T-helper 22 cell (primary cell): Measurements from ENCODE around the gene BUB1.
"Not testable (repeated sequence)": the region's sequence is repeated elsewhere in the genome, so short reads cannot be mapped to it uniquely, and the experiment has no call there.

Source experiments
- DNase-seq: peaks from one replicate; pipeline ENCODE4 v3.0.0-alpha.2; 2020; ENCODE audit warnings: low read depth

BUB1 gene

DNA sequence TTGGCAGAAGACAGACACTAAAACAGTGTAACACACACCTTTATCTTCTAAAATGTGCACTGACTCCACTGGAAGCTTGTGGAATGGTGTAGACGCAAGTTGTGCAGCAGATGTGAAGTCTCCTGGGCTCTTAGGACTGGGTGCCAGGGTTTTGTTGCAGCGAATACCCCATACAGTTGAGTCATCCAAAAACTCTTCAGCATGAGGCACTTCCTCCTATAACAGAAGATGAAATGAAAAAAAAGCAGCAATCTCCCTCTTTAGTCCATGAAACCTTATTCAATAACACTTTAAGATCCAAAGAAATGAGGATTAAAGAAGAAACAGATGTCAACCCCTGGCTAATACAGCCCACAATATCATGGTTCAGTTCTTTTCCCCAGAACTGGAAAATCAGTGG lies 22.2 kb downstream of the BUB1 start:
- DNase-seq = no peak

DNA sequence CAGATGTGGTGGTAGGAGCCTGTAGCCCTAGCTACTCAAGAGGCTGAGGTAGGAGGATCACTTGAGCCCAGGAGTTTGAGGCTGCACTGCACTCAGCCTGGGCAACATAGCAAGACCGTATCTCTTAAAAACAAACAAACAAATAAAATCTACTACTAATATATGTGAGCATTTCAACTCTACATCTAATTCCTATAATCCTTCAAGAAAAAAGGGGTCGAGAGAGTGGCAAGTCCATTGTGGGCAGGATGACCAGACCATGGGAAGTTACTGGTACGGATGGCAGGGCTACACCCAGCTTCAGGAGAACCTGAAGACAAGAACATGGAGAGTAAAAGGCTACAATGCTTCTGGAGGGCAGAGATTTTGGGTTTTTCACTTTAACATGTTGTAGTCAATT lies 24.0 kb downstream of the BUB1 start:
- DNase-seq = no peak

DNA sequence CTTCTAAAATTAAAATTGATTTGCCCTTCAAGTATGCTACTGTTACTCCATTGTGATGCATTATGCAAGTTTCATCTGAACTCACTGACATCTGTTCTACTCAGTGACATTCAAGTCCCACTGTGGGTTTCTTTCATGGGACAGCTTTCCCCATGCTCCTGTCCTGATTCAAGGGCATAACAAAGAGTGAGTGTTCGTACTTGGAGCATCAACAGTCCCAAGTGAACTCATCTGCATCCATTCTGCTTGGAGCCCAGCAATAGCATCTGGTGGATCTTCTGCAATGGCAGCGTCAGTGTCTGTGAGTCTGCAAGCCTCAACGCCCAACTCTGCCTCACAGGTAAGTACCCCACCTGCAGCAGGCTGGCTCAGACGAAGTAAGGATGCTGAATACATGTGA lies 27.5 kb downstream of the BUB1 start:
- DNase-seq = no peak

DNA sequence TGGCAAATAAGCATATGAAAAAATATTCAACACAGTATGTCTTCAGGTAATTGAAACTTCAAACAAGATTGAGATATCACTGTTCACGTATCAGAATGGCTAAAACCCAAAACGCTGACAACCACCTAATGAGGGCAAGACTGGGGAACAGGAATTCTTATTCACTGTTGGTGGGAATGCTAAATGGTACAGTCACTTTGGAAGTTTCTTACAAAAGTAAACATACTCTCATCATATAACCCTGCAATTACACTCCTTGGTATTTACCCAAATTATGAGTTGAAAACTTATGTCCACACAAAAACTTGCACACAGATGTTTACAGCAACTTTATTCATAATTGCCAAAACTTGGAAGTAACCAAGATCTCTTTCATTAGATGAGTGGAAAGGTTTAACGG lies 30.1 kb downstream of the BUB1 start:
- DNase-seq = no peak

DNA sequence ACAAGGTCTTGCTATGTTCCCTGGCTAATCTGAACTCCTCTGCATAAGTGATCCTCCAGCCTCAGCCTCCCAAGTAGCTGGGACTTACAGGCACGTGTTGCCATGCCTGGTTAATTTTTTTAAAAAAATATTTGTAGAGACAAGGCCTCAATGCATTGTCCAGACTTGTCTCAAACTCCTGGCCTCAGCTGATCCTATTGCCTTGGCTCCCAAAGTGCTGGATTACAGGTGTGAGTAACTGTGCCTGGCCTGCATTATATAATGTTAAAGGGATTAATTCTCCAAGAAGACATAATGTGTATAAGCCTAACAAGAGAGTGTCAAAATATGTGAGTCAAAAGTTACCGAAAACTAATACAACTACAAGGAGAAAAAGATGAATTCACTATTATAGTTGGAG lies 32.2 kb downstream of the BUB1 start:
- DNase-seq = no peak

DNA sequence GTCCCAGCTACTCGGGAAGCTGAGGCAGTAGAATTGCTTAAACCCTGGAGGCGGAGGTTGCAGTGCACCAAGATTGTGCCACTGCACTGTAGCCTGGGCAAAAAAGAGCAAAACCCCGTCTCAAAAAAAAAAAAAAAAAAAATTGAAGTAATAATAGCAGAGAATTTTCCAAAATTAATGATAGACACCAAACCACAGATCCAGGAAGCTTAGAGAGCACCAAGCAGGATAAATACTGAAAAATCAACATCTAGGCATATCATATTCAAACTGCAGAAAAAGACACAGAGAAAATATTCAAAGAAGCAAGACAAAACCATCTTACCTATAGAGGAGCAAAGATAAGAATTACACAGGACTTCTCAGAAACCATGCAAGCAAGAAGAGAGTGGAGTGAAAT lies 33.5 kb downstream of the BUB1 start:
- no peak for DNase-seq

DNA sequence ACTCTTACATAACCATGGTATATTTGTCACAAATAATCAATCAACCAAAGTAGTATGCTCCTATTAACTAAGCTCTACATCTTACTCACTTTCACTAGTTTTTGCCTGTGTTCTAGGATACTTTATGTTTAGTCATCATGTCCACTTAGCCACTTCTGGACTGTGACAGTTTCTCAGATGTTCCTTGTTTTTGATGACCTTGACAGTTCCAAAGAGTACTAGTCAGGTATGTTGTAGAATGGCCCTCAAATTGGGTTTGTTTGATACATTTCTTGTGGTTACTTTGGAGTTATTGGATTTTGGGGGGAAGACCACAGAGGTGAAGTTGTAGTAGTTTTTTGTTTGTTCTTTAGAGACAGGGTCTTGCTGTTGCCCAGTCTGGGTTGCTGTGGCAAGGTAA lies 35.5 kb downstream of the BUB1 start:
- no peak for DNase-seq

DNA sequence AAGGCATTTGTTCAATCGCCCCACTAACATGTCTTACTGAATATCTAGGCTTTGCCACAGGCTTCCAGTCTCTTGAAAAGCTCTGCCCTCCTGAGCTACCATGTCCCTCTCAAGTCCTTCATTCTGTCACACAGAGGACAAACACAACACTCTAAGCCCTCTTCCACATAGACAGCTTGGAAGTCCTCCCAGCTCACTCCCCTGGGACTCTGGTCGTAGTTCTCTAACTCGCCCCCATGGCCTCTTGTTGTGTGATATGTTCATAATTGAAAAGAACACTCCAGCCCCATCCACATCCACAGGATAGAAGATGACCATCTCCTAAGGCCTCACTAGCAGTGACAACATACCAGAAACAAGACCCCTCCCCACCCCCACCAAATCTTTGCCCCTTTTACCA lies 37.9 kb downstream of the BUB1 start:
- no peak for DNase-seq

DNA sequence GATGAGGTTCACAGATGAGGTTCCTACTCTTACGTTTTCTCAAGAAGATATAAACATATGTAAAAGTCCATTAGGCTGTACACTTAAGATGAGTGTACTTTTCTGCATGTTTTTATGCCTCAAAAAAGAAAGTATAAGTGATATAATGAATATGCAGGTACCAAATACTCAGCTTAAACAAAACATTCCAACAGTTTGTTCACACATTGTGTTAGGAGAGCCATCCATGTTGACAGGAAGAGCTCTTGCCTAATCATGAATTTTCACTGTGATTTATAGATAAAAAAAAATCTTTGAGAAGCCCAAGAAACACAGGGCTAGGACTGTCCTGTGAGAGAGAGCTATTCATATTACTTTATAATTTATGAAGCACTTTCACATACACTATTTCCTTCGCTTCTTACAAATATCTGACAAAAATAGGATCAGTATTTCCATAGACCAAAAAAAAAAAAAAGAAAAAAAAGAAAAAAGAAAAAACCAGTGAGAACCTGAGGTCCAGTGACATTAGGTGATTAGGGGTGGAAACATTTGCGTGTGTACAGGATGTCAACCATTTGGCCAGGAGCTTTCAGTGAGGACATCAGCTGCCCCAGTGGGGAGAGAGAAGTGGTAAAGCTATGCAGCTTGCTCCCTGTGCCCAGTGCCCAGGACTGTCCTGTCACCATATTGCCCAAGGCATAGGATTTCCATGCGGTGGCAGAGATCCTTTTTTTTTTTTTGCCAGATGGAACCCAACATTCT lies 38.7 kb downstream of the BUB1 start:
- no peak for DNase-seq

DNA sequence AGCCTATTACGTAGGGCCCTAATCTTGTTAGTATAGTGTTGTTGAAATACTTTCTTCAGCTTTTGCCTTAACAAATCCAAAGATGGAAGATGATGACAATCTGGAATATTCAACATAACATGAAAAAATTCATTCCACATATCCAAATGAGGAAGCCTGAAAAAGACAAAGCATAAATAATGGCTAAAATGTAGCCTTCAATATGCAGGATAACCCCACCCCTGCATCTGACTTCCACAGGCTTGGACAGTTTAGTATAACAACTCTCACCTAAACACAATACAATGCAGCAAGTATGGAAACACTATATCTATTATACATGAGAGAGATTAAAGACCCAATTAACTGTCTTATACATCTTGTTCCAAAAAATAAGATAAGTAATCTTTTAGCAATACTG lies 39.9 kb downstream of the BUB1 start:
- DNase-seq = no peak

DNA sequence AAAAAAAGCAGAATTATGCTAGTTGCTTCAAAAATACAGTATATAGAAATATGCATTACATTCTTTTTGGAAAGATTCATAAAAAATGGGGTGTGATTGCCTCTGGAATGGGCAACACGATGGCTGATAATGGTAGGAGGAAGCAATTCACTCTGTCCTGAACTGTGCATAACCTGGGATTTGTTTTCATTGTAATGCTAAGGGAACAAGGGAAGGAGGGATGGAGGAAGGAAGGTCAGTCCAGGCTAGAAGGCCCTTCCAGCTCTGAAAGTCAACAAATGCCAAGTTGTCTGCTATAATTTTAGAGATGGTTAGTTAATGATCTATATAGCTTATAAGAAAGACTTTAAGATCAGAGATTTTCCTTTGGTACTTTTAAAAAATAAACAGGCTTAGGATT lies 40.8 kb downstream of the BUB1 start:
- no peak for DNase-seq

DNA sequence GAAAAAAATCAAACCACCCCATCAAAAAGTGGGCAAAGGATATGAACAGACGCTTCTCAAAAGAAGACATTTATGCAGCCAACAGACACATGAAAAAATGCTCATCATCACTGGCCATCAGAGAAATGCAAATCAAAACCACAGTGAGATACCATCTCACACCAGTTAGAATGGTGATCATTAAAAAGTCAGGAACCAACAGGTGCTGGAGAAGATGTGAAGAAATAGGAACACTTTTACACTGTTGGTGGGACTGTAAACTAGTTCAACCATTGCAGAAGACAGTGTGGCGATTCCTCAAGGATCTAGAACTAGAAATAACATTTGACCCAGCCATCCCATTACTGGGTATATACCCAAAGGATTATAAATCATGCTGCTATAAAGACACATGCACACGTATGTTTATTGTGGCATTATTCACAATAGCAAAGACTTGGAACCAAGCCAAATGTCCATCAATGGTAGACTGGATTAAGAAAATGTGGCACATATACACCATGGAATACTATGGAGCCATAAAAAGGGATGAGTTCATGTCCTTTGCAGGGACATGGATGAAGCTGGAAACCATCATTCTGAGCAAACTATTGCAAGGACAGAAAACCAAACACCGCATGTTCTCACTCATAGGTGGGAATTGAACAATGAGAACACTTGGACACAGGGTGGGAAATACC lies 41.8 kb downstream of the BUB1 start:
- not testable (repeated sequence) for DNase-seq

DNA sequence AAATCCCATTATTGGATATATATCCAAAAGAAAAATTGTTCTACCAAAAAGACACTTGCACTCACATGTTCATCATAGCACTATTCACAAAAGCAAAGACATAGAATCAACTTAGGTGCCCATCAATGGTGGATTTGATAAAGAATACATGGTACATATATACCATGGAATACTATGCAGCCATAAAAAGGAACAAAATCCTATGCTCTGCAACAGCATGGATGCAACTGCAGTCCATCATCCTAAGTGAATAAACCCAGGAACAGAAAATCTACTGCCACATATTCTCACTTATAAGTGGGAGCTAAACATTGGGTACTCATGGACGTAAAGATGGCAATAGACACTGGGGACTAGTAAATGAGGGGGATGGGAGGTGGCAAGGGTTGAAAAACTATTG lies 50.5 kb downstream of the BUB1 start:
- not testable (repeated sequence) for DNase-seq

DNA sequence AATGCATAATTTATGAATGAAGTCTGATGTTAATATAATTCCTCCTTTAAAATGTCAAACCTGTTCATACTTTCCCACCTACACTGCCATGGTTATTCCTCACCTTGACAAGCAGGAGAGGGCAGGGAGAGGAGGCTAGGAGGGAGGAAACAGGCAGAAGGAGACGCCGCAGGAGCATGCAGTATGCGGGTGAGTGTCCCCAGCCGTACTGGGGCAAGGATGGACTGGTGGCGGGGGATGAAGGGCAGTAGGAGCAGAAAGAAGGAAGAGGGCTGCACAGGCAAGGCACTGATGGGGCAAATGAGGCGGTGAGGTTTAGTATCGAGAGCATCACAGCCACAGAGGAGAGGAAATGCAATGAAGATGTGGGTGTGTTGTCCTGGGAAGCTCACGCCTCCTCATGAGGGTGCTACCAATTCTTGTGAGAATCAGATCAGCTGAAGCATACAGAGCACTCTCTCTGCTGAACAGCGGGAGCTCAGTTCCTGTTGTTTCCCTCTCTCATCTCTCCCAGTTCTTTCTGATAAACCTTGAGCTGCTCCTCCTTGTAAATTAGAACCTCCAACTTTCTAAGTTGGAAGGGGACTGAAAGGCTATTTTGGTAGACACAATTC lies 58.4 kb downstream of the BUB1 start:
- not testable (repeated sequence) for DNase-seq

DNA sequence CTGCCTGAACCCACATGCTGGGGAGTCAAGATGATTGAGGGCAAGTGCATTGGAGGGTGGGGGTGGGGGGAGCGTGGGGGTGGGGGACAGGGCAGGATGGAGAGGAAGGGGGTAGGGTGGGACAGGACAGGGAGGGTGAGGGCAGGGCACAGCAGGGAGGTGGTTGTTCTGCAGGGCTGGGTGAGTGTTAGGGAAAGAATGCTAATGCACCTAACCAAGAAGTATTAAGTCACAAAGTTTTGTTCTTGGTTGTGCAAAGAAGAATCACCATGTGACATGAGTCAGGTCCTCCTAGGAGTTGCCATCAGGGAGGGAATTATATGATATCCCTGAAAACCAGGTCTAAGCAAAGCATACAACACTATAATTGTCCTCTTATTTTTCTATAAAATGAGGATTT lies 63.9 kb downstream of the BUB1 start:
- not testable (repeated sequence) for DNase-seq

DNA sequence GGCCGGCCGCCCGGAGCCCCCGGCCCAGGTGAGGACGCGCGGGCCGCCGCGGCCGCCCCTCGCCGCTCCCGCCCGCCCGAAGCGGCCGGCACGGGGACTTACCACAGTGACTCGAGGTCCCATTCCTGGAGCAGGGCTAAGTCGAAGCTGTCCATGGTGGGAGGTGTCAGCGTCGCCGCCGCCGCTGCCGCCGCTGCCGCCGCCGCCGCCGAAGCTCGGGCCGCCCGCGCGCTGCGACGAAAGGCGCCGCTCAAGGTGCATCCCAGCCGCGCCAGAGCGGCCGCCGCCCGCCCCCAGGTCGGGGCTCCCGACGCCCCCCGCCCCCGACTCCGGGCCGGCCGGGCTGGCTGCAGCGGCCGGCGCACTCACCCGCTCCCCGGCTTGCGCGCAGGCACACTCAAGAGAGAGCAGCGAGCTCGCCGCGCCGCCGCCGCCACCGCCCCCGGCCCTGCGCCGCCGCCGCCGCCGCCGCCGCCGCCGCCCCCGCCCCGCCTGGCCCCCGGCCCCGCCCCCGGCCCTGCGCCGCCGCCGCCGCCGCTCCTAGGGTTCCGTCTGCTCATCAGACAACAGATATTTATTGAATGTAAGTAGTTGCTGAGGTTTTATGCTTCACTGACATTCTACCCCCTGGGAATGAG lies 67.1 kb downstream of the BUB1 start:
- DNase-seq = peak; percentile 4

DNA sequence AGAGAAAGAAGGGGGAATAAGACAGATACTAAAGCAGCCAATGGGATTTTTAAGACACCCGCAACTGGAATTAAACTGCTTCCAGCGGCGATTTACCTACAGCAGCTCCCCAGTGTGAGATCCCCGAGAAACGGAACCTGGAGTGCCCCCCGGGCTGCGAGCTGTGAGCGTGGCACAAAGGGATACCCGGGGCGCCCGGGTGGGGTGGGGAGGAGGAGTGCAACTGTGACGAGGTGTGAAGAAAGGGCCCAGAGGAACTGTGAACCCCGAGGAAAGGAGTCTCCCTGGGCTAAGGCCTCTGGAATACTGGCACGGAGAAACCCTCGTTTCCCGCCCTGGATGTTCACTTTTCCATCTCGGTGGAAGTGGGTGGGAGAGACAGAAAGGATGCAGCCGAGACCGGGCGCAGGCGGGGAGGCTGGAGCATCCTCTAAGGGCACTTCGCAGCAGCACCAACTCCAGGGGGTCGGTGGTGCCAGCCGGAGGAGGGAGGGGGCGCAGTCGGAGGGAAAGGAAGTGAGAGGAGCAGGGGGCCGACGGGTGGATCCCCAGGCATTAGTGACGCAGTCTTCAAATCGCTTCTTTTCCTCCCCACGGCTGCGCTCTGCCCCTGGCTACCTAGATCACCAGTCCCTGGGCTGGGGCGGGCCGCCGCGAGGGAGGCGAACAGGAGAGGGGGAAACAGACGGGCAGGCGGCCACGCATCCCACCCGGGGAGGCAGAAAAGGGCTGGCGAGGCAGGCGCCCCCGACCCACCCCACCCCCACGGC lies 67.8 kb downstream of the BUB1 start:
- not testable (repeated sequence) for DNase-seq

DNA sequence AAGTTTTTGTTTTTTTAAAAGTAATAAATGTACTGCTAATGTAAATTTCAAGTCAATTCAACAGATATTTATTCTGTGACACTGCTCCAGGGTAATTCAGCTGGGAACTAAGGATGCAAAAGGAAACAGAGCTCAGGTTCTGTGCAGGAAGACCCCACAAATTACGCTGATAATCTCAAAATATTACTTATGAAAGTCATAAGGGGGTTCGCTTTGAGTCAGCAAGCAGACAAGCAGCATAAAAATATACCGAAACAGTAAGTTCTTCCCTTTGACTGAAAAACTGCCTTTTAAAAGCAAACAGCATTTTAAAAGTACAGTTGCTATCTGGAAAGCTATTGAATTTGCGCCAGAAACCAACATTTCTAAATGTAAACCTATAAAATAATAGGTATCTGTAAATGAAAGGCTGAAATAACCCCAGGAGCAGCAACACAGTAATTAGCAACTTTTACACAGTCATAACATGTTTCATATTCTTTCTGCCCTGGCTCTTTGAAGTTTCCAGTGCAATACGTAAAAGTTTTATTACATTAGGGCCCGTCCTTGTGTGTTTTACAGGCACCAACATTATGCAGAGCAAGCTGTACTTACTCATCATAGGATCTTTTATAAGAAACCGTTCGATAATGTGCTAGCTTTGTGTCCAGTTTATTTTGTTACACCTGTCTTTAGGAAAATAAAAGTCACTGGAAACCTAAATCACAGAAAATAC lies 68.9 kb downstream of the BUB1 start:
- not testable (repeated sequence) for DNase-seq

DNA sequence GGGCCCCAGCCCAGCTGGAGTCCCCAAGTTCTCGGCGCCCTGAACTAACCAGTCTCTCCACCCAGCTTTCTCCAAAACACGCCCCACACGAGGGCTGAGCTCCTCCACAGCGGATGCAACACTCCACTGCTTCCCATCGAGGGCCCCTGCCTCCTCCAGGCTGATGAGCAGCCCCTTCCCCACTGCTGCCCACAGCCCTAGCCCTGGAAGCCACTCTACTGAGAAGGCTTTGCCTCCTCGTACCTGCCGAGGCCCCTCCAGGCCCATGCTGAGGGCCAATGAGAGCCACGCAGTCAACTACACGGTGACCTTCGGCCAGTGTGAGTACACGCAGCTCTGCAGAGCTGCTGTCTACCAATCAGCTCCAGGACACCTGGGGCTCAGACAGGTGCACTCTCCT lies 72.8 kb downstream of the BUB1 start:
- not testable (repeated sequence) for DNase-seq

DNA sequence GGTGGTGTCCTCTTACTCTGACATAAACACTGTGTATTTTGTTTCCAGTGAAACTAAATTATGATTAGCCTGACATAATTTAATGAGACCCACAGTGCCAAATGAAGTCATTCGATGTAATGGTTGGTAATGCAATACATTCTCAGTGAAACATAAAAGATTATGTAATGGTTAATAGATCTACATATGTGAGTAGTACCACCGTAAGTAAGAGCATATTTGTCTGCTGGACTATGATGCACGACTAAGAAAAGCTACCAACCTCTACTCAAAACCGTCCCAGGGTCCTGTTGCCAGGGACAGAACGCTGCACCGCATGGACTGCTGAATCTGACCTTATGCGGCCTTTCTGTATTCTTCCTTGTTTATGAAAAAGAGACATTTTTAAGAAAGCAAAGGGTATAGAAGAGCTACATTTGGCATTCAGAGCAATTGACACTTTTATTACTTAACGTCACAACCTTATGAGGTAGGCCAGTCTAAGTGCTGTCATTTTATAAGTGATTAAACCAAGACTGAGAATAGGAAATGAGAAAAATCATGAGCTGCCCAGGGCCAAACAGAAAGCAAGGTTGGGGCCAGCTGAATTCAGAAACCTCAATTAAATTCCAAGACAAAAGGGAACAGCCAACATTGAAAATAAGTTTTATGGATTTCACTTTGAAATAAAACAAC lies 73.8 kb downstream of the BUB1 start:
- not testable (repeated sequence) for DNase-seq

DNA sequence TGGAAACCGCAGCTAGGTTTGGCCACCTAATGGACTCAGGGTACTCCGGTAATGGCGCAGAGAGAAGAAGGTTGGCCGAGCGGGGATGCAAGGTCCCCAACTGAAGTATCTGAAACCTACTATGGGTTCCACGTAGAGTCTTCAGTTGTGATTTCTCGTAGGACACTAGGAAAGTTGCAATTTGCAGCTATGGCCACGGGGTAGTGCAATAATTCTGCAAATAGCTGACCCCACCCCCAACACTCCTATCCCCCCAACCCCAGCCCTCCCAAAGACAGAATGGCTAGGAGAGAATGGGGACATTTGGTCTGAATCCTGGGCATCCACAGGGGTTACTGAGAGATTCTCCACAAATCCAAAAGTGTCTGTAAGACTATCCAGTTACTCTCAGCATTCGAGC lies 75.7 kb downstream of the BUB1 start:
- not testable (repeated sequence) for DNase-seq
